ENCODE measurements around the gene SNCB.
A peak's percentile ranks its signal among the peaks of the same experiment; 100 is the strongest.
"Not testable (repeated sequence)": the region's sequence is repeated elsewhere in the genome, so short reads cannot be mapped to it uniquely, and the experiment has no call there.

SNCB gene

GRCh38 chr5:176599749-176600430, 30.4 kb downstream of the SNCB start:
- DNase-seq (ENCODE audit: low read depth in 3 of 3): not testable (repeated sequence)

GRCh38 chr5:176597417-176598389, 32.6 kb downstream of the SNCB start:
- no peak for DNase-seq (ENCODE audit: low read depth in 3 of 3)

DNA sequence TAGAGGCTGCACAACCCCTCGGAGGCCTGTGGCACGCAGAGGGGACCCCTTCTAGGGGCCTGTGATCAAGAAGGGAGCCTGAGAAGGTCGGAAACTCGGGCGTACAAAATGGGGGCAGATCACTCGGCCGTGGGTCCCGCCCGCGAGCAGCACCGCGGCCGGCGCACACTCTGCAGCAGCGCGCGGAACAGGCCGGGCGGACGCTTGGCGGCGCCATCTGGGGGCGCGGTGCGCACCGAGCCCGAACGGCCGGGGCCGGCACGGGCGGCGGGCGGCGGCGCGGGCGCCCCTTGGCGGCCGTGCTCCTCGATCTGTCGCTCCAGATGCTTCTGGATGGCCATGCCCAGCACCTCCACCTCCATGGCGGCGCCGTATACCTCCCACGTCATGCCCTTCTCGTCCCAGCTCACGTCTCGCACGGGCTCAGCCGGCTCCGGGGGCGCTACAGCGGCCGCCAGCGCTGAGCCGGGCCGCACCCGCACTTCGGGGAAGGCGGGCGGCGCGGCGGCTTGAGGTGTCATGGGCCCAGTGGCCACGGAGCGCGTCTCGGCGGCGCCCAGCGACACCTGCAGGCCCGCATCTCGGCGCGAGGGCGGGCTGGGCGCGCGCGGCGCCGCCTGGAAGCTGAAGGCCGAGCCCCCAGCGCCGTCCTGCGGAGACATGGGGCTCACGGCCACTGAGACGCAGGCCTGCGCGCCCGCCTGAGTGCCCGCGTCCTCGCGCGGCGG, 33.5 kb downstream of the SNCB start:
- peak in 2 of 3 experiments; percentile 38 to 63 for DNase-seq (ENCODE audit: low read depth in 3 of 3)

- DNase-seq (ENCODE audit: low read depth in 3 of 3): no peak
Observed at GRCh38 chr5:176596069-176596644, 34.2 kb downstream of the SNCB start.

- no peak for DNase-seq (ENCODE audit: low read depth in 3 of 3)
Observed at GRCh38 chr5:176595386-176595943, 34.9 kb downstream of the SNCB start.

GRCh38 chr5:176594554-176594953, 35.8 kb downstream of the SNCB start:
- DNase-seq (ENCODE audit: low read depth in 3 of 3): no peak

- DNase-seq (ENCODE audit: low read depth in 3 of 3): no peak
Observed at GRCh38 chr5:176593273-176593869, 37.0 kb downstream of the SNCB start.

DNA sequence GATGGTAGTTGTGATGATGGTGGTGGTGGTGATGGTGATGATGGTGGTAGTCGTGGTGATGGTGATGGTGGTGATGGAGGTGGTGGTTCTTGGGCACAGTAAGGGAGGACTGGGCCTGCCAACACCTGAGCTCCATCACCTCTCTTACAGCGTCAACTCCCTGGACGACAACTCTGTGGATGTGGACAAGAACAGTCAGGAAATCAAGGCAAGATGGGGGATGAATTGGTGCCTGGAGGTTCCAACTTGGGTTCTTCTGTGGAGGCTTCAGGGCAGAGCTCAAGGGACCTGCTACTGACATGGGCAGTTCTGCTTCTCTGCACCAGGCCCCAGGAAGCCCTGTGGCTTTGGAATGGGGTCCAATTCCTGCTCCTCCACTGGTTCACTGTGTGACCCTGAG, 37.8 kb downstream of the SNCB start:
- no peak for DNase-seq (ENCODE audit: low read depth in 3 of 3)

DNA sequence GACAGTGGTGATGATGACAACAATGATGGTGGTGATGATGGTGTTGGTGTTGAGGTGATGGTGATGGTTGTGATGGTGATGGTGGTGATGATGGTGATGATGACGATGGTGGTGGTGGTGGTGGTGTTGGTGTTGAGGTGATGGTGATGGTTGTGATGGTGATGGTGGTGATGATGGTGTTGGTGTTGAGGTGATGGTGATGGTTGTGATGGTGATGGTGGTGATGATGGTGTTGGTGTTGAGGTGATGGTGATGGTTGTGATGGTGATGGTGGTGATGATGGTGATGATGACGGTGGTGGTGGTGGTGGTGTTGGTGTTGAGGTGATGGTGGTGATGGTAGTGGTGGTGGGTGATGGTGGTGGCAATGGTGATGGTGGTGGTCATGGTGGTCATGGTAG, 38.7 kb downstream of the SNCB start:
- DNase-seq (ENCODE audit: low read depth in 3 of 3): not testable (repeated sequence)

GRCh38 chr5:176590035-176590717, 40.2 kb downstream of the SNCB start:
- DNase-seq (ENCODE audit: low read depth in 3 of 3): no peak

DNA sequence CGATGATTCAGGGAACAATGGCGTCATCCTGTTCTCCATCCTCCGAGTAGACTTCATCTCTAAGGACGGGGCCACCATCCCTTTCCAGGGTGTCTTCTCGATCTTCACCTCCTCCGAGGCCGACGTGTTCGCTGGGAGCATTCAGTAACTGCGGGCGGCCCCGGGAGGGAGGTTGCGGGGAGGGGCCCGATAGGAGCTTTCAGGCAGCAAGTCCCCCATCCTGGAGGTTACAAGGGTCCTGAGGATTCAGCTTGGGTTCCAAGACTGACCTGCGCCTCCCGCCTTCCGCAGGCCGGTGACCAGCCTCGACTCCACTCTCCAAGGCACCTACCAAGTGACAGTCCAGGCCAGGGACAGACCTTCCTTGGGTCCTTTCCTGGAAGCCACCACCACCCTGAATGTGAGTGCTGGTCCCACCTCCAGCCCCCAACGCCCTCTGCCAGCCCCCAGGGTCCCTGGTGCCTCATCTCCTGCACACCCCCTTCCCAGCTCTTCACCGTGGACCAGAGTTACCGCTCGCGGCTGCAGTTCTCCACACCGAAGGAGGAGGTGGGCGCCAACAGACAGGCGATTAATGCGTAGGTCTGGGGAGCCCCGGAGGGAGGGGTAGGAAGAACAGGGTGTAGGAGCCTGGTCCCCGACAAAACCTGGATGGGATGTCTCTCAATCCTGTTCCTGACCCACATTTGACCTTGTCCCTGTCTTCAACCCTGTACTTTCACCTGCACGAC, 41.1 kb downstream of the SNCB start:
- no peak for DNase-seq (ENCODE audit: low read depth in 3 of 3)

DNA sequence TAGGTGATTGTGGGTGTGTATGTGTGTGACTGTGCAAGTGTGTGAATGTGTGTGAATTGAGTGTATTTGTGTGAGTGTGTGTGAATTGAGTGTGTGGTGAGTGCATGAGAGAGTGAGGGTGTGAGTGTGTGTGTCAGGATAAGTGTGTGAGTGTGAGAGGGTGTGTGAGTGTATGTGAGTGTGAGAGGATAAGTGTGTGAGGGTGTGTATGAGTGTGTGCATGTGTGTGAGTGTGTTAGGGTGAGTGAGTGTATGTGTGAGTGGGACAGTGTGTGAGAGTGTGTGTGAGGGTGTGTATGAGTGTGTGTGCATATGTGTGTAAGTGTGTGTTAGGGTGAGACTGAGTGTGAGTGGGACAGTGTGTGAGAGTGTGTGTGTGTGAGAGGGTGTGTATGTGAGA, 42.0 kb downstream of the SNCB start:
- DNase-seq (ENCODE audit: low read depth in 3 of 3): no peak

- DNase-seq (ENCODE audit: low read depth in 3 of 3): no peak
Observed at GRCh38 chr5:176587398-176587797, 42.9 kb downstream of the SNCB start.

- DNase-seq (ENCODE audit: low read depth in 3 of 3): no peak
Observed at GRCh38 chr5:176583076-176583475, 47.3 kb downstream of the SNCB start.

GRCh38 chr5:176581361-176581760, 49.0 kb downstream of the SNCB start:
- DNase-seq (ENCODE audit: low read depth in 3 of 3): no peak

DNA sequence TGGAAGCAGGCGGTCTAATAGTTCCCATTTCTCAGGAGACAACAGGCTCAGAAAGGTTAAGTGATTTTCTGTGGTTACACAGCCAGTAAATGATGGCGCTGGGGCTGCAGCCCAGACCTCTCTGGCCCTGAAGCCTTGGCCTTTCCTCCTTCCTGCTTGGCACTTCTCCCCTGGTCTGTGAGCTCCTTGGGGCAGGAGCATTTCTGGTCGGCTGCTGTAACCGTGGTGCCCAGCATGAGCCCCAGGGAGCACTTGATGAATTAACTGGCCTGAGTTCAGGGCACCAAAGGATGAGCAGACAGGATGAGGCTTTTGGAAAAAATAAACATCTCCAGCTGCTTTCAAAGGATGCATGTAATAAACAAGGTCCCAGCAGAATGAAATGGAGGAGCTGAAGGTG, 51.0 kb downstream of the SNCB start:
- DNase-seq (ENCODE audit: low read depth in 3 of 3): no peak

- DNase-seq (ENCODE audit: low read depth in 3 of 3): peak in 1 of 3 experiments; percentile 34
Observed at GRCh38 chr5:176578391-176578808, 51.9 kb downstream of the SNCB start.

DNA sequence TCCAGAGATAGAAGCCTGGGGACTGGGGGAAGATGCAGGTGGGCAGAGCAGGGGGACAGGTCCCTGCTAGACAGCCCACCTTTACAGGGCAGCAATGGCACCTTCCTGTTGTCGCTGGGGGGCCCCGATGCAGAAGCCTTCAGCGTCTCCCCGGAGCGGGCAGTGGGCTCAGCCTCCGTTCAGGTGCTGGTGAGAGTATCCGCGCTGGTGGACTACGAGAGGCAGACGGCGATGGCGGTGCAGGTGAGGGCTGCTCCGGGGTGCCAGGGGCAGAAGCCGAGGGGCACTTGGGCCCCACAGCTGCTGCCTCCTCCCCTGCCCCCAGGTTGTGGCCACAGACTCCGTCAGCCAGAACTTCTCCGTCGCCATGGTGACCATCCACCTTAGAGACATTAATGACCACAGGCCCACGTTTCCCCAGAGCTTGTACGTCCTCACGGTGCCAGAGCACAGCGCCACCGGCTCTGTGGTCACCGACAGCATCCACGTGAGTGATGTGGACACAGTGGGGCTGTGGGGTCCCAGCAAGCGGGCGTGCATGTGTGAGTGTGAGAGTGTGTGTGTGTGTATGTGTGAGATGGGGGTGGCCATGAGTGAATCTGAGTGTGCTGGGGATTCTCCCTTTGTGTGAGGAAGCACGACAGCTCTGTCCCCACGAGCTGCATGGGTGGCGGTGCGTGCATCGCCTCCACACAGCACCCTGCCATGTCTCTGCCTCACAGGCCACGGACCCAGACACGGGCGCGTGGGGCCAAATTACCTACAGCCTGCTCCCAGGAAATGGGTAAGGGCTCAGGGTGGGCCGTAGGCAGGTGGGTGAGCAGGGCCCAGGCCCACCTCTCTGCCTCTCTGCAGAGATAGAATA, 52.8 kb downstream of the SNCB start:
- DNase-seq (ENCODE audit: low read depth in 3 of 3): no peak
